Caco-2 (cell line): ENCODE data around the gene FAM181B. TPM values are rescaled to one million over a fixed set of nuclear protein-coding genes. Genes with fewer than 3 reads are reported as not detected.

Source experiments
- BruUV-seq: library from RNA; stranded (reverse); fragments of 400-500 nt; replicated peaks from 2 replicates; lab custom pipeline; 2021; lab: Mats Ljungman, UMichigan
- CTCF ChIA-PET: fragments of 300-600 bp; sonication (Branson Sonifier 250); formaldehyde crosslinking; loops from one replicate; lab custom pipeline; 2022; ENCODE audit warnings: antibody characterized with exemption; lab: Charles Lee
- POLR2A ChIA-PET: fragments of 300-600 bp; sonication (Branson Sonifier 250); formaldehyde crosslinking; loops from one replicate; lab custom pipeline; 2022; ENCODE audit warnings: antibody characterized with exemption; lab: Charles Lee
- DNase-seq, 2 experiments: peaks; one replicate each; pipeline versions ENCODE4 v3.0.0 to v3.0.0-alpha.2; 2020 to 2022
- H3K27me3 ChIP-seq: replicated peaks from 2 replicates; pipeline ENCODE4 v1.6.0; 2011; ENCODE audit warnings: low read length; ENCODE audit not compliant: control insufficient read depth, insufficient read depth
- H3K36me3 ChIP-seq: 2 replicates; pipeline ENCODE4 v1.5.1; 2011; ENCODE audit warnings: low read length; ENCODE audit not compliant: control insufficient read depth, insufficient read depth
- H3K4me1 ChIP-seq: fragments of 250-450 bp; sonication (Bioruptor Pico); 2 replicates; pipeline ENCODE4 v1.5.1; 2020; ENCODE audit warnings: mild to moderate bottlenecking
- H3K4me3 ChIP-seq: 2 replicates; pipeline ENCODE4 v1.5.1; 2011; ENCODE audit warnings: low read depth, mild to moderate bottlenecking, control low read depth, low read length
- H3K9me3 ChIP-seq: fragments of 250-450 bp; sonication (Bioruptor Pico); 2 replicates; pipeline ENCODE4 v1.5.1; 2020; ENCODE audit warnings: mild to moderate bottlenecking, moderate library complexity
- H3K27ac Mint-ChIP-seq: one replicate; pipeline ENCODE4 v1.8.0; 2022; ENCODE audit warnings: mixed read lengths; ENCODE audit not compliant: unreplicated experiment
- H3K27me3 Mint-ChIP-seq: one replicate; pipeline ENCODE4 v1.8.0; 2022; ENCODE audit warnings: mixed read lengths; ENCODE audit not compliant: insufficient read depth, unreplicated experiment
- H3K36me3 Mint-ChIP-seq: one replicate; pipeline ENCODE4 v1.8.0; 2022; ENCODE audit warnings: mild to moderate bottlenecking, mixed read lengths; ENCODE audit not compliant: insufficient read depth, unreplicated experiment
- H3K4me1 Mint-ChIP-seq: one replicate; pipeline ENCODE4 v1.8.0; 2022; ENCODE audit warnings: low read depth, mixed read lengths; ENCODE audit not compliant: unreplicated experiment
- H3K4me3 Mint-ChIP-seq: one replicate; pipeline ENCODE4 v1.8.0; 2022; ENCODE audit warnings: mild to moderate bottlenecking, moderate library complexity, mixed read lengths; ENCODE audit not compliant: unreplicated experiment
- H3K9me3 Mint-ChIP-seq: one replicate; pipeline ENCODE4 v1.8.0; 2022; ENCODE audit warnings: mixed read lengths; ENCODE audit not compliant: unreplicated experiment
- intact Hi-C: fragments of 100-400 bp; cut with micrococcal nuclease; formaldehyde crosslinking; loops from one replicate; pipeline ENCODE4 v1.10.0; 2022; ENCODE audit not compliant: unreplicated experiment
- total RNA-seq: library from RNA; stranded (reverse); gene quantifications from 2 replicates; pipeline ENCODE4 v1.2.3, GENCODE V29; 2022
- TF ChIP-seq, protein P1 (sequence below), 2 experiments: fragments of 200-600 bp in 1 of 2; IDR thresholded peaks; 1 replicate in 1 of 2; 2 replicates in 1 of 2; pipeline versions ENCODE4 v1.5.1 to v1.8.0; 2011 to 2022; ENCODE audit warnings: antibody characterized with exemption in 1 of 2, control low read depth in 1 of 2, inconsistent platforms in 1 of 2, low read depth in 1 of 2, low read length in 1 of 2, mild to moderate bottlenecking in 1 of 2, moderate library complexity in 1 of 2; ENCODE audit not compliant: insufficient read depth in 1 of 2, severe bottlenecking in 1 of 2, unreplicated experiment in 1 of 2

FAM181B gene
- total RNA-seq, 1 experiment from 2014 or later = not detected

DNA sequence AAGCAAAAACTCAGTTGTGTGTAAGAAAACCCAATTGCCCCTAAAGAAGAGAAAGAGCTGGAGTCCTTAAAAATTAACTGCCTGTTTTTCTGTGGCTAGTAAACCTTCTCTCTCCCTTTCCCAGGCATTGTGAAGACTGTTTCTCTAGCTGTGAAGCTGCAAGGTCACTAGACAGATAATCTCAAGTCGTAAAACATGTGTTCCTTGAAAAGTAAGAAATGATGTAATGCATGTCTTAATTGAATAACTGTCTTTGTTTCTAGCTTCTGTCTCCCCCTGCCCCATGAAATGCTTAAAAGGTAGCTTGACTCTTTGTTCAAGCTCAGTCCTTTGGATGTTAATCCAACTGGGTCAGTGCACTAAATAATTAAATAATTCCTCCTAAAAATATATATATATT, 29.5 kb upstream of the FAM181B start:
- peaks cover 33% of the 10 kb centered on the region for H3K27me3 Mint-ChIP-seq
- Histone ChIP-seq H3K4me1 (no peaks in the 10 kb centered on the region), H3K9me3 (no peaks in the 10 kb centered on the region), H3K27me3 (no peaks in the 10 kb centered on the region; the same call in 1 of the 2 replicates), H3K4me3 (no peak overlapping the region), H3K36me3 (no peaks in the 10 kb centered on the region)
- no peak overlapping the region for H3K27ac Mint-ChIP-seq
- TF ChIP-seq, protein P1, sequence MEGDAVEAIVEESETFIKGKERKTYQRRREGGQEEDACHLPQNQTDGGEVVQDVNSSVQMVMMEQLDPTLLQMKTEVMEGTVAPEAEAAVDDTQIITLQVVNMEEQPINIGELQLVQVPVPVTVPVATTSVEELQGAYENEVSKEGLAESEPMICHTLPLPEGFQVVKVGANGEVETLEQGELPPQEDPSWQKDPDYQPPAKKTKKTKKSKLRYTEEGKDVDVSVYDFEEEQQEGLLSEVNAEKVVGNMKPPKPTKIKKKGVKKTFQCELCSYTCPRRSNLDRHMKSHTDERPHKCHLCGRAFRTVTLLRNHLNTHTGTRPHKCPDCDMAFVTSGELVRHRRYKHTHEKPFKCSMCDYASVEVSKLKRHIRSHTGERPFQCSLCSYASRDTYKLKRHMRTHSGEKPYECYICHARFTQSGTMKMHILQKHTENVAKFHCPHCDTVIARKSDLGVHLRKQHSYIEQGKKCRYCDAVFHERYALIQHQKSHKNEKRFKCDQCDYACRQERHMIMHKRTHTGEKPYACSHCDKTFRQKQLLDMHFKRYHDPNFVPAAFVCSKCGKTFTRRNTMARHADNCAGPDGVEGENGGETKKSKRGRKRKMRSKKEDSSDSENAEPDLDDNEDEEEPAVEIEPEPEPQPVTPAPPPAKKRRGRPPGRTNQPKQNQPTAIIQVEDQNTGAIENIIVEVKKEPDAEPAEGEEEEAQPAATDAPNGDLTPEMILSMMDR (IDR thresholded peaks at IDR 0.05; ENCODE audit: insufficient read depth in 1 of 2, low read depth in 1 of 2, low read length in 1 of 2, severe bottlenecking in 1 of 2, unreplicated experiment in 1 of 2) = no peak
- no TSS peak for BruUV-seq
- ChIA-PET CTCF (no interaction called here), POLR2A (no interaction called here)
- no peak overlapping the region for H3K4me3 Mint-ChIP-seq
- no peaks in the 10 kb centered on the region for H3K4me1 Mint-ChIP-seq
- DNase-seq = no peak
- no peaks in the 10 kb centered on the region for H3K36me3 Mint-ChIP-seq
- intact Hi-C loops = no loop called here
- H3K9me3 Mint-ChIP-seq = no peaks in the 10 kb centered on the region

DNA sequence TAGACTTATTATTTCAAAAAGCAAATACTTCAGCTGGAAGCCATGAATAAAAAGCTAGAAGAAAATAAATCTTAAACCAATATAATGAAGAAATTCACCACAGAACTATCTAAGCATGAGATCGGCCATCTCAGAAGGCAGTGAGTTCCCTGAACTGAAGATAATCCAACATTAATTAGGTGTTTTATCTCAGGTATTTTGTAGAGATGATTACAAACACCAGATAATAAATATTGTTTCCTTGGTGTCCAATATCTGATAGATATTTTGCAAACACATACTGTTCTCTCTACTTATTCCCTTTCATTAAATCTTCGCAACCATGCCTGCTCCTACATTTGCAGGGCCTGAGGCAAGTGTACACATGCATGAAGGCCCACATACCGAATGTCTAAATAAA, 26.0 kb upstream of the FAM181B start:
- no peaks in the 10 kb centered on the region for H3K36me3 ChIP-seq
- ChIA-PET POLR2A (no interaction called here), CTCF (no interaction called here)
- Mint-ChIP-seq H3K4me3 (no peak overlapping the region), H3K36me3 (no peaks in the 10 kb centered on the region), H3K27ac (no peak overlapping the region), H3K27me3 (peaks cover 43% of the 10 kb centered on the region), H3K4me1 (no peaks in the 10 kb centered on the region), H3K9me3 (no peaks in the 10 kb centered on the region)
- no peak overlapping the region for H3K4me3 ChIP-seq
- peaks cover 2% of the 10 kb centered on the region for H3K27me3 ChIP-seq
- H3K9me3 ChIP-seq = no peaks in the 10 kb centered on the region
- H3K4me1 ChIP-seq = no peaks in the 10 kb centered on the region
- DNase-seq = no peak
- TF ChIP-seq, protein P1 (IDR thresholded peaks at IDR 0.05; ENCODE audit: insufficient read depth in 1 of 2, low read depth in 1 of 2, low read length in 1 of 2, severe bottlenecking in 1 of 2, unreplicated experiment in 1 of 2) = no peak
- intact Hi-C loops = no loop called here
- no TSS peak for BruUV-seq

DNA sequence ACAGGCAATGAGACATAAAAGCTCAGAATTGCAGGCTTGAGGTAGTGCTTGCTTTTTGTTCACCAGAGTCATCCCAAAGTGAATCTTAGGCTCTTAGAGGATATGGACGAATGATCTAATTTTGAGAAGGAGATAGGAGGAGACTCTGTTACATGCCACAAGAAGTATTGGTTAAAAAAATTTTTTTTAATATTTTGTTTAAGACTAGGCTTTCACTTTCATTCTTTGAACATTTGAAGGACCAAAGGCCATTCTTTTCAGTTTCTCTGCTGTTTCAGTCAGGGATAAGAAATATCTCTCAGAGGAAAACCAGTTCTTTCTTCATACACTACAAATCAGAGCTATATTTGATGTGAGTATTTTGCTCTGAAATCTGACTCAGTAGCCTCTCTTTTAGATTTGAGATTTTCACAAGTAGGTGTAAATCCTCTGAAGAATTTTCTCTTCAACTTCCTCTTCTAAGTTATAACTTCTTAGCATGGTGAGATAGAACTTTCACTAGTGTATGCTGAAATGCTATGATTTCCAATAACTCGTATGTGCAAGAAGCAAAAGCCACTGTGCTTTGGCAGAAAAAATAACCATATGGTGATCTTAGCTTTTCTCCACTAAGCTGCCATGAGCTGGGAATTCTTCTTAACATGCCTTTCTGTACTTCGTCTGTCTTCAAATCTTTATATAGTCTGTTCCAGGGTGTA, 24.1 kb upstream of the FAM181B start:
- no peaks in the 10 kb centered on the region for H3K4me1 ChIP-seq
- Mint-ChIP-seq H3K4me3 (no peak overlapping the region), H3K36me3 (no peaks in the 10 kb centered on the region), H3K27ac (no peak overlapping the region), H3K9me3 (no peaks in the 10 kb centered on the region), H3K27me3 (peaks cover 43% of the 10 kb centered on the region), H3K4me1 (no peaks in the 10 kb centered on the region)
- TF ChIP-seq, protein P1 (IDR thresholded peaks at IDR 0.05; ENCODE audit: insufficient read depth in 1 of 2, low read depth in 1 of 2, low read length in 1 of 2, severe bottlenecking in 1 of 2, unreplicated experiment in 1 of 2) = no peak
- BruUV-seq = no TSS peak
- CTCF ChIA-PET = no interaction called here
- no peak overlapping the region for H3K4me3 ChIP-seq
- POLR2A ChIA-PET = no interaction called here
- H3K27me3 ChIP-seq = peaks cover 2% of the 10 kb centered on the region
- no peaks in the 10 kb centered on the region for H3K9me3 ChIP-seq
- intact Hi-C loops = no loop called here
- DNase-seq = no peak
- no peaks in the 10 kb centered on the region for H3K36me3 ChIP-seq
